GM19372 (cell line): Measurements from ENCODE around the gene GALNT2.

ENCODE experiments used
- ATAC-seq: cut with Tn5 transposase; IDR thresholded peaks from one replicate; pipeline ENCODE4 v1.9.1; 2021; ENCODE audit warnings: mild to moderate bottlenecking, low read depth, moderate library complexity; ENCODE audit not compliant: unreplicated experiment

GALNT2 gene

GRCh38 chr1:230326971-230327891, 260.2 kb downstream of the GALNT2 start:
- no peak for ATAC-seq

DNA sequence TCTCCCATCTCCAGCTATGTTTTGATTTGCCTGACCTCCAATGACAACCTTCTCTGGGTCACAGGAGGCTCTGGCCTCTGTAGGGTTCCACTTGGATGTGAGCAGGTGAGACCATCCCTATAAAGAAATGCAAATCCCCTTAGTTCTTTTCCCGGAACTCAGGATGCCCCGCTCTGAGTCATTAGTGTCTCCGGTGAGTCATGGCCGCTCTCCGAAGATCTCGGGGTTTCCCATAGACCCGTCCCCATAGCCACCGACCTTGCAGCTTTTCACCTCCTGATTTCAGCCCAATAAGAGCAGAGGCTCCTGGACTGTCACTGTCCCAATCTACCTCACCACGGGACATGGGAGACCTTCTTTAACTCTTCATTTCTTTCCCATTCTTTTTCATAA, 260.9 kb downstream of the GALNT2 start:
- no peak for ATAC-seq

DNA sequence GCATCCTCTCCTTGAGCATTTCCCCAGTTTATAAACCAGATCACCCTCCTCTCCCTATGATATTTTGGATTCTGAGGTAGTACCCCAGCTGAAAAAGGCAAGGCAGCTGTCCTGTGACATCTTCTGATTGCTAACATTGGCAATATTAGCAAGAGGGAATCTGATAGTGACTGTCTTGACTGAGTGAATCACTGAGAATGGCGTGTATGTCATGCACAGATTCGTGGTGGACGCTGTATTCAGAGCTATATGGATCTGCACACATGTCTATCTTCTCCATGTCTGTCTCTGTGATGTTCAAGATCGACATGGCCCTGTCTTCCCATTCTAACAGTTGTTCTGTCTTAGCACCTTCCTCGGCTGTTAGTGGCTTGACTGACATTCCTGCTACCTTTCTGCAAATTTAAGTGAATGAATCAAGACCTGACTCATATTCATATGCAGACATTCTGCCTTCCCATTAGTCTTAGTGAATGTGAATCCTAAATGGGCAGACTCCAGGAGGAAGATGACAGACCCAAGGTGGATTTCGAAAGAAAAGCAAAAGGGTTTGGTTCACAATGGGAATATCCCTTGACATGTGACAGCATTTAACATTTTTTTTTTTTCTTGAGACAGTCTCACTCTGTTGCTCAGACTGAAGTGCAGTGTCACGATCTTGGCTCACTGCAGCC, 261.4 kb downstream of the GALNT2 start:
- no peak for ATAC-seq

GRCh38 chr1:230330157-230330556, 263.1 kb downstream of the GALNT2 start:
- no peak for ATAC-seq
